ENCODE data around the gene POU6F2. TPM values are rescaled to one million over a fixed set of nuclear protein-coding genes. Genes with fewer than 3 reads are reported as not detected.
A peak's percentile ranks its signal among the peaks of the same experiment; 100 is the strongest.
"Not testable (repeated sequence)": the region's sequence is repeated elsewhere in the genome, so short reads cannot be mapped to it uniquely, and the experiment has no call there.

The POU6F2 gene
- total RNA-seq, 1 donor from 2014 or later, result not detected

DNA sequence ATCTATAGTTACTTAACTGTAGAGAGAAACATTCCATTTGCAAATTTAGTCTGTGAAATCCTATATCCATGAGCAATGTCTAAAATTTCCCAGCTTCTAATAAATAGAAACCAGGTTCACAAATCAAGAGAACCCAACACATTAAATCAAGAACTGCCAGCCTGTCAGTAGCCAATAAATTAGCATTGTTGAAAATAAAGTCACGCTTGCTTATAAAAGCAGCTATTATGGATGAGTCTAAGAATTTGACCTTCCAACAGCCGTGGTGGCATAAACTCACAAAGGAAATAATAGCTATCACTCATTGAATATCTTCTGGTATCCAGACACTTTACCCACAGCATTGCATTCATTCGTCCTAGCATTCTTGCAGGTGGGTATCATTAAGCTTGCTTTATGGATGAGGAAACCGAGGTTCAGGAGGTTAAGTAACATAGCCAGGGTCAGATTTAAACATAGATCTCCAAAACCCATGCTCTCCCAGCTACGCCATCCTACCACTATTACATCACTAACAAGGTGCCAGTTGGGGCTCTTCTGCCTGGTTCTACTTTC is 328.4 kb downstream of the POU6F2 start:
- ATAC-seq (ENCODE audit: poor library complexity) (no peak), DNase-seq (no peak)
- intact Hi-C loops (cut with DNase I), result no loop called here

DNA sequence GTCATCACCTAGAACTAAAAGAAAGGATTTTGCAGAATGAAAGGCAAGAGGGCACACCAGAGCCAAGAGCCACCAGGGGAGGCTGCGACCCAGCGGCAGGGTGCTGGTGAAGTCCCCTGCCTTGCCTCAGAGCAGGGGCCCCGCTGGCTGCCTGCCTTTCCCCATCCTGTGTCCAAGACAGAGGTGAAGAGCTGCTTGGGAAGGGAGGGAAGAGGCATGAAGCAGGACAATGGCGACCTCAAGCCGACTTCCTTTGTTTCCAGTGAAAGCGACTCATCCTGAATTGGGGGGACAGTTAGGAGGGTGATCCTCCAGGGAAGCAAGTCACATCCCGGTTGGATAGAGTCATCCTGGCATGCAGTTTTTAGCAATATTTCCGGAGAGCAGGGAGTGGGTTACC is 333.0 kb downstream of the POU6F2 start:
- intact Hi-C loops (cut with DNase I), result no loop called here
- ATAC-seq (ENCODE audit: poor library complexity), result no peak
- DNase-seq, result no peak

- DNase-seq (no peak), ATAC-seq (ENCODE audit: poor library complexity) (no peak)
- intact Hi-C loops (cut with DNase I), result no loop called here
Observed at GRCh38 chr7:39312254-39312989, 334.7 kb downstream of the POU6F2 start.

DNA sequence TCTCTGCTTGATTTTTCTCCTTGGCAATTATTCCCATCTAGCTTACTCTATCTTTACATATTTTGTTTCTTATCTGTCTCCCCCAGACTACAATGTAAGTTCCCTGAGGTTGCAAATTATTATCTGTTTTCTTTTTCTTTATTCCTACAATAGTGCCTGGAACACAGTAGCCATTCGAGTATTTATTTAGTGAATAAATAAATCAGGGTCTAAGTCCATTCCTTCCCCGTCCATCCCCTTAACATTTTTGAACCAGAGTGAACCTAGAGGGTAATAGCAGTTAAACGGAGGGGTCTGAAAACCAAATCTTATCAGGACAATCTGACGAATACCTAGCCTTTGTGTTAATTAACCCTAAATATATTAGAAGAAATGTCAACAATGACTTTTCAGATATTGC is 335.7 kb downstream of the POU6F2 start:
- no peak for ATAC-seq (ENCODE audit: poor library complexity)
- no peak for DNase-seq
- intact Hi-C loops (cut with DNase I), result no loop called here

DNA sequence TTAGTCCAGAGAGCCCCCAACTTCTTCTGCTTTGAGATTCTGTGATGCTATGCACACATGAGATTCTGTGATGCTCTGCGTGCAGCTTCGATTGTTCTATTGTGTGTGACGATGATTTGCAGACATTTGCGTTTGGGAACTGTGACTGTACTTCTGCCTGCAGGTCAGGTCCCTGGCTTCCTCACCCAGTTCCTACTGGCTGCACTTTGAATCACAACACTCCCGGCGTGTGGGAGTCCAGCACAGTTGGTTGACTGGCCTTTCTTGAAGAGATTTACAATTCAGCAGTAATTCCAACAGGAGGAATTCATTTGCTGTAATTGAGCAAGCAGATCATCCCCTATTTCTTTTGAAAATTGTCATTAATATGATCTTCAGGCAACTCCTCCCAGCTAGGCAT is 336.3 kb downstream of the POU6F2 start:
- DNase-seq (no peak), ATAC-seq (ENCODE audit: poor library complexity) (no peak)
- intact Hi-C loops (cut with DNase I), result no loop called here

GRCh38 chr7:39317107-39317506 is 339.4 kb downstream of the POU6F2 start:
- no peak for DNase-seq
- intact Hi-C loops (cut with DNase I), result no loop called here
- no peak for ATAC-seq (ENCODE audit: poor library complexity)

- intact Hi-C loops (cut with DNase I), result no loop called here
- no peak for ATAC-seq (ENCODE audit: poor library complexity)
- DNase-seq, result no peak
Observed at GRCh38 chr7:39317896-39318295, 340.2 kb downstream of the POU6F2 start.

DNA sequence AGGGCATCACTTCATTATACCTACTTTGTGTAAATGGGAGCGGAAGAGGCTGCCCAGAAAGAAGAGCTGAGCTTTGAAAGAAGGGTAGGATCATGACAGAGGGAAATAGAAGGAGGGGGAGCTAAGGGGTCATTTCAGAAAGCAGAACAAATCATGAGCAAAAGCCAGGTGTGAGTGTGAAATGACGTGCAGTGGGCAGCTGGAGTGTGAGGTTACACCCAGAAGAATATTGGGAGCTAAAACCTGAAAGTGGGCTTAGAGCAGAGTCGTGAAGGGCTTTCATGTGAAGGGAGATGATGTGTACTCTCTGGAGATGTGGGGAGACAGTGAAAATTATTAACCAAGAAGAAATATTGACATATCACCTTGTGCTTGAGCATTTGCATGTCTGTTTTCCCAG is 343.5 kb downstream of the POU6F2 start:
- no peak for ATAC-seq (ENCODE audit: poor library complexity)

GRCh38 chr7:39321909-39322498 is 344.3 kb downstream of the POU6F2 start:
- intact Hi-C loops (cut with DNase I), result no loop called here
- DNase-seq (no peak), ATAC-seq (ENCODE audit: poor library complexity) (no peak)

More for the DNA sequence above, 343.5 kb downstream of the POU6F2 start:
- intact Hi-C loops (cut with DNase I), result no loop called here
- DNase-seq, result no peak

DNA sequence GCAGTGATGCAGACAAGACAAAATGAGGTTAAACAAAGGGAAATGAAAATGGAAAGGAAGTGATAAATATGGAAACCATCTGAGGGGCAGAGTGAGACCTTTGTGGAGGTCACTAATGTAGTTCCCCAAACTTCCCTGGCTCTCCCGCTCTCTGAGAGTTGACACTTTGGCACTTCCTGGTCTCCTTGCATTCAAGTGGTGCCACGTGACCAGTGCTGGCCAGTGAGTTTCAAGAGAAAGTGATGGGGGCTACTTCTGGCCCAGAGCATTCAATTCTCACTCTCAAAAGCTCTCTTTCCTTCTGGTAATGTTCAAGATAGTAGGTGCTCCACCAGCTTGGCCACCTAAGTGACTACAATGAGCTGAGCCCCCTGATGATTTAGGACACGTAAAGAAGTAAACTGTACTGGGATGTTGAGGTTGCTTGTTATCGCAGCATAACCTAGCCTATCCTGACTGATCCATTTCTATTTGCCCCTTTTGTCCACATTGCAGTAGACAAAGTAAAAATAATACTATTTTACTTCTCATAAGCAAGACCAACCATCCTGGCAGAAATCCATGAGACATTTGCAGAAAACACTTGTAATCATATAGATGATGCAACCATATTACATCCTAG is 346.5 kb downstream of the POU6F2 start:
- DNase-seq, result no peak
- no peak for ATAC-seq (ENCODE audit: poor library complexity)
- intact Hi-C loops (cut with DNase I), result no loop called here

DNA sequence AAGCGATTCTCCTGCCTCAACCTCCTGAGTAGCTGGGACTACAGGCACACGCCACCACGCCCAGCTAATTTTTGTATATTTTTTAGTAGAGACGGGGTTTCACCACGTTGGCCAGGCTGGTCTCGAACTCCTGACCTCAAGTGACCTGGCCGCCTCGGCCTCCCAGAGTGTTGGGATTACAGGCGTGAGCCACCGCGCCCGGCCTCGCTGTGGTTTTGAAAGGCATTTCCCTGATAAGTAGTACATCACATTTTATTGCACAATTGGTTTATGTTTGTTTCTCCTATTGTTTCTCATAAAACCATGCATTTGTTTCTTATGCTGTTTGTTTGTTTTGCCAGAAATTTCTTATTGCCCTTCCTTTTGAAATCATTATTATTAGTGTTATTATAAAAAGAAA is 353.9 kb downstream of the POU6F2 start:
- ATAC-seq (ENCODE audit: poor library complexity); intact Hi-C loops (cut with DNase I): not testable (repeated sequence)
- DNase-seq, result peak; percentile 50

GRCh38 chr7:39332142-39332541 is 354.4 kb downstream of the POU6F2 start:
- DNase-seq (no peak), ATAC-seq (ENCODE audit: poor library complexity) (no peak)
- intact Hi-C loops (cut with DNase I), result no loop called here

DNA sequence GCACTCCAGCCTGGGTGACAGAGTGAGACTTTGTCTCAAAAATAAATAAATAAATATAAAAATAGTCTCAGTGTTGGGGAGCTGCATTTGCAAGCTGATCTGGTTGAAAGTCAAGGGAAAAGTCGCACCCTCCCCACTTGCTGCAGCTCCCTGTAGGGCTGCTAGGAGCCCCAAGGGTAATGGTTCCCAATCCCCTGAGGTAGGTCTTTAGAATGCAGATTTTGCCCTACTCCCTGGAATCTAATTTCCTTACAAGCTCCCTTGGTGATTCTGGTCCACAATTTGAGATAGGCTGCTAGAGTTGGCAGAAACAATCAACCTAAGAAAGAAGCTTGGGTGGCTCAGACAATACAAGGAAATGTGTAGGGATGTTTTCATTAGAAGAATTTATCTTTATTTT is 356.0 kb downstream of the POU6F2 start:
- DNase-seq (no peak), ATAC-seq (ENCODE audit: poor library complexity) (no peak)
- intact Hi-C loops (cut with DNase I), result no loop called here

DNA sequence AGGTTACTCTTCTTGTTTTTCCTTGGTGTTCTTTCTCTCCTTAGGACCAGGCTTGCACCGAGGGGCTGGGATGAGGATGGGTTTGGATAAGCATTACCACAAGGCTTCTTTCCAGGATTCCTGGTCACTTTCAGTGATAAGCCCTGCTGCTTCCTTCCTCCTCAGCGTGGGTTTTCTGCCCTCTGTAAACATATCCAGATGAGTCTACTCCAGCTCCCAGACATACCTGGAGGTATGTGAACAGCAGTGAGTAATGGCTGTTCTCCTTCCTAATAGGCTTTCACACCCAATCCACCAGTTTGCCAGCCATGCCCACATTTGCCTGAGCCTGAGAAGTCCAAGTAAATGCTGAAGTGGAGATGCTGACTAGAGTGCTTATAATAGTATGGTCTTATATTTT is 358.7 kb downstream of the POU6F2 start:
- ATAC-seq (ENCODE audit: poor library complexity), result no peak

DNA sequence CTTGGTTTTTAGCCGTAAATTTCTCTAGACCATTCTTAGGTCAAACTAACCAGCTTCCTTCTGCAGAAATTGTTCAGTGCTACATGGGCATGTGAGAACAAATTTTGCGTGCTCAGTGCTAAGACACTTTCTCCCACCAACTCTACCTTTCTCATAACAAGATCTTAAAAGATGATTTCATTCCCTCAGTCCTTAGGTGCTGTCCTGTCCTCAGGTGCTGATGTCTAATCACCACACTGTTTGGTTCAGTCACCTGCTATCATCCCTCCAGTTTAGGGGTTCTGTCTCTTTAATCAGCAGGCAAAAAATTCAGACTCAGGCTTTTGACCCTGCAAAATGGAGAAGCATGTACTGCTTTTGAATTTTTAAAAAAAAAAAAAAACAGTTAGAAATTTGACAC is 361.0 kb downstream of the POU6F2 start:
- ATAC-seq (ENCODE audit: poor library complexity) (no peak), DNase-seq (no peak)
- intact Hi-C loops (cut with DNase I), result no loop called here

More for the DNA sequence above, 358.7 kb downstream of the POU6F2 start:
- intact Hi-C loops (cut with DNase I), result no loop called here
- no peak for DNase-seq

DNA sequence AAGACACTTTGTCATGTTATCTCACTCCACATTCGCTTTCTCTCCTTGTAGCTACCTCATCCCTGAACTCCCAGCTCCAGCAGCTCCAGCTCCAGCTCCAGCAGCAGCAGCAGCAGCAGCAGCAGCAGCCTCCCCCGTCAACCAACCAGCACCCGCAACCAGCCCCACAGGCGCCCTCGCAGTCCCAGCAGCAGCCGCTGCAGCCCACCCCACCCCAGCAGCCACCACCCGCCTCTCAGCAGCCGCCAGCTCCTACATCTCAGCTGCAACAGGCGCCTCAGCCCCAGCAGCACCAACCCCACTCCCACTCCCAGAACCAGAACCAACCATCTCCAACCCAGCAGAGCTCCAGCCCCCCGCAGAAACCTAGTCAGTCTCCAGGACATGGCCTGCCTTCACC is 361.9 kb downstream of the POU6F2 start:
- ATAC-seq (ENCODE audit: poor library complexity), result no peak
- no peak for DNase-seq
- intact Hi-C loops (cut with DNase I), result no loop called here

DNA sequence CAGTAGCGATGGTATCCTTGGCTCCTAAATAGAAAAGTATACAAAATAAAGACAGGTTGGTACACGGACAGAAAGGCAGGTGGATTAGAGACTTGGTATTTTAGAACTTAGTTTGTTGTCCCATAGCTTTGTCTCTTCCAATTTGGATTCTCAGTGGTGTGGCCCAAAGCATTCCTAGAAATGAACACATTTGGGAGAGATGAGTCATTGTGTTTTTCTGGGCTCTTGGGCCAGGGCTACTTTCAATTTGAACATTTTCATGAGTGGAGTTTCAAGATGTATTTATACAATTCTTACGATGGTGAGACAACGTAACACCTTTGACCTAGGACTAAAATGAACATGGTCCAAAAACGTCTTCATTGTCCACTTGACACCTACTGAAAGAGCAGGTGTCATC is 363.4 kb downstream of the POU6F2 start:
- no peak for DNase-seq
- peak; percentile 58 for ATAC-seq (ENCODE audit: poor library complexity)
- intact Hi-C loops (cut with DNase I), result no loop called here

- intact Hi-C loops (cut with DNase I), result no loop called here
- DNase-seq, result no peak
Observed at GRCh38 chr7:39342763-39343162, 365.1 kb downstream of the POU6F2 start.

DNA sequence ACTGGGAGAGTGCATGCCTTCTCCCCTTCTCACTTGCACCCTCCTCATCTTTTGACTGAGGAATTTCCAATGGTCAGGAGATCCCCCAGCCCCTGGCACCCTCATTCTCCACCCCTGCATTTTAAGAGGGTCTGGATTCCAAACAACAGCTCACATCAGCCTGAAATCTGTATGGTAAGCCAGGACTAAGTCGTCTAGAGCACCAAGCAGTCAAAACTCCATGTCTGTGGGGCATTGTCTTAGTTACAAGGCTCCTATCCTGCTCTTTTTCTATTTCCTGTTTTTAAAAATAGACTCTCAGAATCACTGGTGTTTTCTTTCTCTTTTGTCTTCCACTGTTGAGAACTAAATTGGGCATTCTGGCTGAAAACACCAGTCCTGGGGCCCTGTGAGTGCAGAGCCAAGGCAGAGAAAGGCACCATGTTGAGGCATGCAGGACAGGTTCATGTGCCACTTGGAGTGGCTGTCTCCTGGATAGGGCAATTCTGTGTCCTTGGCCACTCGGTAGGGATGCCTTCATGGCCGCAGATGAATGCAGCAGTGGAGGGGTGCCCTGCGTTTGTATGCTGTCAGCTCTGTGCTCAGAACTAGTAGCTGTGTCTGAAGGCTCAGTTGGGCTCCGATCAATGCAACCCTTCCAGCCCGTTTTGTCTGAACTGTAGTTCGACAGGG is 371.9 kb downstream of the POU6F2 start:
- intact Hi-C loops (cut with DNase I), result no loop called here
- ATAC-seq (ENCODE audit: poor library complexity) (no peak), DNase-seq (no peak)

More at GRCh38 chr7:39342763-39343162, 365.1 kb downstream of the POU6F2 start:
- ATAC-seq (ENCODE audit: poor library complexity), result no peak

Data from Right ventricle myocardium superior (tissue), 1 donor.